Ishikawa (cell line): ENCODE data around the gene WDR6.

Experiments used
- CEBPB ChIP-seq: IDR thresholded peaks from 2 replicates; pipeline ENCODE4 v1.6.1; 2012
- EGR1 ChIP-seq: IDR thresholded peaks from 2 replicates; pipeline ENCODE4 v1.6.1; 2012
- EP300 ChIP-seq: IDR thresholded peaks from 2 replicates; pipeline ENCODE4 v1.6.1; 2012; ENCODE audit warnings: borderline replicate concordance
- FOXM1 ChIP-seq: IDR thresholded peaks from 2 replicates; pipeline ENCODE4 v1.6.1; 2012; ENCODE audit warnings: low read depth, borderline replicate concordance
- RAD21 ChIP-seq: IDR thresholded peaks from 2 replicates; pipeline ENCODE4 v1.6.1; 2012; ENCODE audit warnings: low read depth
- TAF1 ChIP-seq: IDR thresholded peaks from 2 replicates; pipeline ENCODE4 v1.6.1; 2012; ENCODE audit warnings: low read depth, mild to moderate bottlenecking
- TF ChIP-seq, protein P1 (sequence below): IDR thresholded peaks from 2 replicates; pipeline ENCODE4 v1.6.1; 2012; ENCODE audit warnings: low read depth, mild to moderate bottlenecking
- TF ChIP-seq, protein P2 (sequence below): IDR thresholded peaks from 2 replicates; pipeline ENCODE4 v1.6.1; 2012

DNA sequence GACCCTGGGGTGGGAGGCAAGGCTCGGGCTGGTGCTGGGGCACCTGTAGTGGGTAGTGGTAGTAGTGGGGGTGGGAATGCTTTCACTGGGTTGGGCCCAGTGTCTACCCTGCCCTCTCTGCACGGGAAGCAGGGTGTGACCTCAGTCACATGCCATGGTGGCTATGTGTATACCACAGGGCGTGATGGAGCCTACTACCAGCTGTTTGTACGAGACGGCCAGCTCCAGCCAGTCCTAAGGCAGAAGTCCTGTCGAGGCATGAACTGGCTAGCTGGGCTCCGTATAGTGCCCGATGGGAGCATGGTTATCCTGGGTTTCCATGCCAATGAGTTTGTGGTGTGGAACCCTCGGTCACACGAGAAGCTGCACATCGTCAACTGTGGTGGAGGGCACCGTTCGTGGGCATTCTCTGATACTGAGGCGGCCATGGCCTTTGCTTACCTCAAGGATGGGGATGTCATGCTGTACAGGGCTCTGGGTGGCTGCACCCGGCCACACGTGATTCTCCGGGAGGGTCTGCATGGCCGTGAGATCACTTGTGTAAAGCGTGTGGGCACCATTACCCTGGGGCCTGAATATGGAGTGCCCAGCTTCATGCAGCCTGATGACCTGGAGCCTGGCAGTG is 6.0 kb downstream of the WDR6 start:
- no peak for TF ChIP-seq EP300
- TF ChIP-seq, protein P1, sequence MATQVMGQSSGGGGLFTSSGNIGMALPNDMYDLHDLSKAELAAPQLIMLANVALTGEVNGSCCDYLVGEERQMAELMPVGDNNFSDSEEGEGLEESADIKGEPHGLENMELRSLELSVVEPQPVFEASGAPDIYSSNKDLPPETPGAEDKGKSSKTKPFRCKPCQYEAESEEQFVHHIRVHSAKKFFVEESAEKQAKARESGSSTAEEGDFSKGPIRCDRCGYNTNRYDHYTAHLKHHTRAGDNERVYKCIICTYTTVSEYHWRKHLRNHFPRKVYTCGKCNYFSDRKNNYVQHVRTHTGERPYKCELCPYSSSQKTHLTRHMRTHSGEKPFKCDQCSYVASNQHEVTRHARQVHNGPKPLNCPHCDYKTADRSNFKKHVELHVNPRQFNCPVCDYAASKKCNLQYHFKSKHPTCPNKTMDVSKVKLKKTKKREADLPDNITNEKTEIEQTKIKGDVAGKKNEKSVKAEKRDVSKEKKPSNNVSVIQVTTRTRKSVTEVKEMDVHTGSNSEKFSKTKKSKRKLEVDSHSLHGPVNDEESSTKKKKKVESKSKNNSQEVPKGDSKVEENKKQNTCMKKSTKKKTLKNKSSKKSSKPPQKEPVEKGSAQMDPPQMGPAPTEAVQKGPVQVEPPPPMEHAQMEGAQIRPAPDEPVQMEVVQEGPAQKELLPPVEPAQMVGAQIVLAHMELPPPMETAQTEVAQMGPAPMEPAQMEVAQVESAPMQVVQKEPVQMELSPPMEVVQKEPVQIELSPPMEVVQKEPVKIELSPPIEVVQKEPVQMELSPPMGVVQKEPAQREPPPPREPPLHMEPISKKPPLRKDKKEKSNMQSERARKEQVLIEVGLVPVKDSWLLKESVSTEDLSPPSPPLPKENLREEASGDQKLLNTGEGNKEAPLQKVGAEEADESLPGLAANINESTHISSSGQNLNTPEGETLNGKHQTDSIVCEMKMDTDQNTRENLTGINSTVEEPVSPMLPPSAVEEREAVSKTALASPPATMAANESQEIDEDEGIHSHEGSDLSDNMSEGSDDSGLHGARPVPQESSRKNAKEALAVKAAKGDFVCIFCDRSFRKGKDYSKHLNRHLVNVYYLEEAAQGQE = no peak
- TF ChIP-seq CEBPB = no peak
- no peak for TF ChIP-seq FOXM1
- TF ChIP-seq TAF1 = no peak
- no peak for TF ChIP-seq EGR1
- TF ChIP-seq, protein P2, sequence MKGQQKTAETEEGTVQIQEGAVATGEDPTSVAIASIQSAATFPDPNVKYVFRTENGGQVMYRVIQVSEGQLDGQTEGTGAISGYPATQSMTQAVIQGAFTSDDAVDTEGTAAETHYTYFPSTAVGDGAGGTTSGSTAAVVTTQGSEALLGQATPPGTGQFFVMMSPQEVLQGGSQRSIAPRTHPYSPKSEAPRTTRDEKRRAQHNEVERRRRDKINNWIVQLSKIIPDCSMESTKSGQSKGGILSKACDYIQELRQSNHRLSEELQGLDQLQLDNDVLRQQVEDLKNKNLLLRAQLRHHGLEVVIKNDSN = no peak
- TF ChIP-seq RAD21 = no peak
